HCT116 (cell line): ENCODE data around the gene CAPN3. TPM values are rescaled to one million over a fixed set of nuclear protein-coding genes. Genes with fewer than 3 reads are reported as not detected.

Experiments used
- ATAC-seq: fragments of 200-7000 bp; cut with Tn5 transposase; 2 replicates; pipeline ENCODE4 v1.9.1; 2020; ENCODE audit warnings: mild to moderate bottlenecking, moderate library complexity
- BruUV-seq: library from RNA; stranded (reverse); fragments of 400-500 nt; replicated peaks from 2 replicates; lab custom pipeline; 2021; lab: Mats Ljungman, UMichigan
- CTCF ChIA-PET: fragments of 300-600 bp; sonication (Branson Sonifier 250); formaldehyde crosslinking; loops from one replicate; lab custom pipeline; 2021; ENCODE audit warnings: antibody characterized with exemption; lab: Charles Lee
- POLR2A ChIA-PET: fragments of 300-600, 350-600 bp; sonication (Branson Sonifier 250); formaldehyde crosslinking; loops from one replicate; lab custom pipeline; 2021; ENCODE audit warnings: antibody characterized with exemption; lab: Charles Lee
- RAD21 ChIA-PET, 2 experiments: fragments of 300-600 bp; sonication (Branson Sonifier 250); formaldehyde crosslinking; loops; one replicate each; lab custom pipeline; 2023; ENCODE audit warnings: low total read pairs in 2 of 2; ENCODE audit not compliant: uncharacterized antibody in 2 of 2, unreplicated experiment in 2 of 2, low non-redundant PET in 1 of 2; lab: Charles Lee
- DNase-seq: peaks from one replicate; pipeline ENCODE4 v3.0.0-alpha.2; 2010; ENCODE audit warnings: low read depth, low spot score
- H2AFZ ChIP-seq: fragments of 200-600 bp; shearing (Covaris generic), sonication (generic); 2 replicates; pipeline ENCODE4 v1.6.1; 2017; ENCODE audit warnings: low read depth, mixed run types, mixed read lengths, antibody characterized with exemption, low read length; ENCODE audit not compliant: poor library complexity, severe bottlenecking
- H3K27ac ChIP-seq: 2 replicates; pipeline ENCODE4 v1.5.1; 2012; ENCODE audit warnings: low read depth, low read length
- H3K27me3 ChIP-seq: fragments of 200-600 bp; sonication (generic); 2 replicates; pipeline ENCODE4 v1.6.1; 2016; ENCODE audit warnings: mixed run types, low read length, mixed read lengths; ENCODE audit not compliant: insufficient read depth
- H3K36me3 ChIP-seq, 2 experiments: fragments of 200-500 bp in 1 of 2; fragments of 200-600 bp in 1 of 2; sonication (Bioruptor generic) in 1 of 2; sonication (generic) in 1 of 2; 2 replicates each; pipeline versions ENCODE4 v1.5.1 to v1.6.1; 2014 to 2016; ENCODE audit warnings: low read length in 2 of 2, inconsistent platforms in 1 of 2, mixed read lengths in 1 of 2, mixed run types in 1 of 2; ENCODE audit not compliant: insufficient read depth in 2 of 2, control insufficient read depth in 1 of 2
- H3K4me1 ChIP-seq, 2 experiments: fragments of 200-600 bp in 1 of 2; sonication (generic) in 1 of 2; 2 replicates each; pipeline versions ENCODE4 v1.5.1 to v1.6.1; 2012 to 2017; ENCODE audit warnings: low read length in 2 of 2, inconsistent platforms in 1 of 2, mild to moderate bottlenecking in 1 of 2, mixed read lengths in 1 of 2, mixed run types in 1 of 2, moderate library complexity in 1 of 2; ENCODE audit not compliant: insufficient read depth in 2 of 2, control insufficient read depth in 1 of 2
- H3K4me2 ChIP-seq: fragments of 200-600 bp; sonication (generic); 2 replicates; pipeline ENCODE4 v1.6.1; 2017; ENCODE audit warnings: mixed run types, low read length, mixed read lengths
- H3K4me3 ChIP-seq, 2 experiments: fragments of 200-600 bp in 1 of 2; sonication (generic) in 1 of 2; replicated peaks in 1 of 2; 2 replicates each; pipeline ENCODE4 v1.5.1; 2011 to 2016; ENCODE audit warnings: low read length in 2 of 2, control low read depth in 1 of 2, low read depth in 1 of 2, mild to moderate bottlenecking in 1 of 2, mixed read lengths in 1 of 2, mixed run types in 1 of 2
- H3K79me2 ChIP-seq: fragments of 200-600 bp; sonication (generic); 2 replicates; pipeline ENCODE4 v1.6.1; 2017; ENCODE audit warnings: mild to moderate bottlenecking, mixed run types, low read length, moderate library complexity, mixed read lengths; ENCODE audit not compliant: insufficient read depth
- H3K9ac ChIP-seq: fragments of 200-600 bp; sonication (generic); 2 replicates; pipeline ENCODE4 v1.6.1; 2016; ENCODE audit warnings: low read length, mixed read lengths
- H3K9me2 ChIP-seq: fragments of 200-600 bp; sonication (generic), shearing (Covaris generic); 2 replicates; pipeline ENCODE4 v1.6.1; 2017; ENCODE audit warnings: mixed run types, mild to moderate bottlenecking, moderate library complexity; ENCODE audit not compliant: insufficient read depth
- H3K9me3 ChIP-seq, 2 experiments: fragments of 200-500 bp in 1 of 2; fragments of 200-600 bp in 1 of 2; sonication (Bioruptor generic) in 1 of 2; sonication (generic) in 1 of 2; 2 replicates each; pipeline ENCODE4 v1.6.1; 2014 to 2017; ENCODE audit warnings: low read length in 2 of 2, mixed read lengths in 2 of 2, inconsistent platforms in 1 of 2, low read depth in 1 of 2, mild to moderate bottlenecking in 1 of 2, mixed run types in 1 of 2, moderate library complexity in 1 of 2; ENCODE audit not compliant: control insufficient read depth in 1 of 2, insufficient read depth in 1 of 2
- H4K20me1 ChIP-seq: fragments of 200-600 bp; sonication (generic), shearing (Covaris generic); 2 replicates; pipeline ENCODE4 v1.6.1; 2017; ENCODE audit warnings: mixed run types, mild to moderate bottlenecking, moderate library complexity; ENCODE audit not compliant: insufficient read depth
- ATF3 ChIP-seq: IDR thresholded peaks from 2 replicates; pipeline ENCODE4 v1.6.1; 2012
- CBX3 ChIP-seq: IDR thresholded peaks from 2 replicates; pipeline ENCODE4 v1.6.1; 2012; ENCODE audit warnings: low read depth
- CEBPB ChIP-seq: IDR thresholded peaks from 2 replicates; pipeline ENCODE4 v1.6.1; 2012; ENCODE audit warnings: low read depth
- EGR1 ChIP-seq: IDR thresholded peaks from 2 replicates; pipeline ENCODE4 v1.6.1; 2012; ENCODE audit warnings: low read depth
- ELF1 ChIP-seq: IDR thresholded peaks from 2 replicates; pipeline ENCODE4 v1.6.1; 2012; ENCODE audit warnings: low read depth, borderline replicate concordance
- EZH2 ChIP-seq: fragments of 200-600 bp; sonication (generic); IDR thresholded peaks from 2 replicates; pipeline ENCODE4 v1.6.1; 2017; ENCODE audit warnings: antibody characterized with exemption, mixed run types
- FOSL1 ChIP-seq: IDR thresholded peaks from 2 replicates; pipeline ENCODE4 v1.6.1; 2012; ENCODE audit warnings: low read depth
- JUND ChIP-seq: IDR thresholded peaks from 2 replicates; pipeline ENCODE4 v1.6.1; 2012
- MAX ChIP-seq: IDR thresholded peaks from 2 replicates; pipeline ENCODE4 v1.6.1; 2012
- SP1 ChIP-seq: IDR thresholded peaks from 2 replicates; pipeline ENCODE4 v1.6.1; 2012; ENCODE audit warnings: low read depth
- TCF7L2 ChIP-seq: IDR thresholded peaks from 2 replicates; pipeline ENCODE4 v1.7.0; 2011; ENCODE audit warnings: borderline replicate concordance, inconsistent platforms; ENCODE audit not compliant: insufficient read depth, insufficient read length; ENCODE audit errors: extremely low read depth
- YY1 ChIP-seq: IDR thresholded peaks from 2 replicates; pipeline ENCODE4 v1.6.1; 2011; ENCODE audit warnings: low read length, low read depth, moderate library complexity, mild to moderate bottlenecking; ENCODE audit not compliant: insufficient replicate concordance; ENCODE audit errors: extremely low read depth
- ZBTB33 ChIP-seq: IDR thresholded peaks from 2 replicates; pipeline ENCODE4 v1.6.1; 2011; ENCODE audit warnings: mild to moderate bottlenecking, low read length, moderate library complexity; ENCODE audit not compliant: insufficient replicate concordance; ENCODE audit errors: extremely low read depth
- ZNF274 ChIP-seq: fragments of 200-500 bp; sonication (Bioruptor generic); IDR thresholded peaks from 2 replicates; pipeline ENCODE4 v1.6.1; 2014; ENCODE audit warnings: mild to moderate bottlenecking, low read depth, low read length, inconsistent platforms
- intact Hi-C: fragments of 100-400 bp; cut with micrococcal nuclease; formaldehyde crosslinking; loops from 2 replicates; pipeline ENCODE4 v1.10.0; 2022
- total RNA-seq: library from RNA; stranded (reverse); gene quantifications from one replicate; pipeline ENCODE4 v1.2.1, GENCODE V29; 2021; ENCODE audit not compliant: unreplicated experiment

The CAPN3 gene
- total RNA-seq, 1 experiment from 2014 or later, result 1.8 TPM

- CTCF ChIA-PET, result interaction anchor here (1.0 to 2.0 kb wide), 14 partner anchors 11 to 302 kb away, joined by 3 to 22 read pairs (median 5); partner anchors contain the start of genes GANC, PLA2G4F, TMEM87A and VPS39
- Histone ChIP-seq H3K9me2 (no peaks in the 10 kb centered on the region), H3K4me3 (no peak overlapping the region), H3K4me1 (no peaks in the 10 kb centered on the region), H3K27ac (no peak overlapping the region), H3K27me3 (no peaks in the 10 kb centered on the region), H3K4me2 (no peak overlapping the region), H2AFZ (no peak overlapping the region), H3K9ac (no peak overlapping the region), H3K9me3 (no peaks in the 10 kb centered on the region), H3K79me2 (no peaks in the 10 kb centered on the region), H3K36me3 (no peaks in the 10 kb centered on the region), H4K20me1 (no peaks in the 10 kb centered on the region)
- POLR2A ChIA-PET, result interaction anchor here (1.0 kb wide), 1 partner anchor 113 kb away, joined by 4 read pairs; the partner anchor contains the start of genes GANC and TMEM87A
- RAD21 ChIA-PET, result interaction anchor here in 1 of 2 experiments (1.0 to 1.1 kb wide), 2 partner anchors 180 to 249 kb away, joined by 3 to 4 read pairs; no protein-coding TSS in a partner anchor
- no TSS peak for BruUV-seq
- ATAC-seq (peak; percentile 9; the same call in 1 of the 2 replicates), DNase-seq (no peak)
- intact Hi-C loops, result loop anchor here (5.0 kb wide), 1 partner anchor 319 kb away; no protein-coding TSS in a partner anchor
- TF ChIP-seq ZNF274 (no peak), SP1 (no peak)
Observed at GRCh38 chr15:42385980-42386700, 26.8 kb downstream of the CAPN3 start.

GRCh38 chr15:42387603-42388002 lies 28.3 kb downstream of the CAPN3 start:
- H2AFZ ChIP-seq, result no peak overlapping the region
- no peaks in the 10 kb centered on the region for H3K36me3 ChIP-seq
- ATAC-seq (no peak), DNase-seq (no peak)
- H3K9ac ChIP-seq, result no peak overlapping the region
- no peaks in the 10 kb centered on the region for H3K4me1 ChIP-seq
- no peak overlapping the region for H3K4me2 ChIP-seq
- ChIA-PET CTCF (no interaction called here), POLR2A (no interaction called here), RAD21 (no interaction called here)
- H3K27me3 ChIP-seq, result no peaks in the 10 kb centered on the region
- no peaks in the 10 kb centered on the region for H4K20me1 ChIP-seq
- no peak overlapping the region for H3K27ac ChIP-seq
- intact Hi-C loops, result loop anchor here (5.0 kb wide), 1 partner anchor 320 kb away; no protein-coding TSS in a partner anchor
- no peaks in the 10 kb centered on the region for H3K79me2 ChIP-seq
- no peak overlapping the region for H3K4me3 ChIP-seq
- H3K9me2 ChIP-seq, result no peaks in the 10 kb centered on the region
- BruUV-seq, result no TSS peak
- no peaks in the 10 kb centered on the region for H3K9me3 ChIP-seq
- no peak for TF ChIP-seq ZBTB33
- TF ChIP-seq ELF1, result no peak
- no peak for TF ChIP-seq EGR1
- TF ChIP-seq JUND, result no peak
- TF ChIP-seq CEBPB, result no peak
- no peak for TF ChIP-seq FOSL1
- TF ChIP-seq MAX, result no peak
- no peak for TF ChIP-seq SP1
- TF ChIP-seq YY1, result no peak
- no peak for TF ChIP-seq TCF7L2
- TF ChIP-seq CBX3, result no peak
- TF ChIP-seq ATF3, result no peak
- TF ChIP-seq ZNF274, result no peak
- TF ChIP-seq EZH2, result no peak
